Ovary (tissue), 3 donors: ENCODE measurements around the gene XXYLT1.

Experiments
- CTCF ChIP-seq, 3 donors: fragments of 450-650 bp in 2 of 3; fragments of 200-600 bp in 1 of 3; IDR thresholded peaks; one replicate each; pipeline versions ENCODE4 v1.5.1 to v1.8.0; 2016 to 2022; ENCODE audit warnings: antibody characterized with exemption in 3 of 3, mild to moderate bottlenecking in 1 of 3
- EP300 ChIP-seq: sonication (generic); formaldehyde crosslinking; IDR thresholded peaks from one replicate; pipeline ENCODE4 v1.6.1; 2017; ENCODE audit warnings: antibody characterized with exemption
- POLR2A ChIP-seq: fragments of 450-650 bp; IDR thresholded peaks from one replicate; pipeline ENCODE4 v1.6.1; 2017; ENCODE audit warnings: antibody characterized with exemption, mild to moderate bottlenecking, moderate library complexity
- donor health status: DM: no; HTN: no; CAD: no.

- TF ChIP-seq CTCF (IDR thresholded peaks at IDR 0.05) (peak; percentile 51 to 82 (median 72)), POLR2A (peak; percentile 27), EP300 (no peak)
Observed at GRCh38 chr3:195270817-195271409, at the start of gene XXYLT1.
